ENCODE measurements around the gene CPT1B. TPM values are rescaled to one million over a fixed set of nuclear protein-coding genes. Genes with fewer than 3 reads are reported as not detected.

The CPT1B gene
- total and polyA plus RNA-seq, 7 donors, result 1.4 to 22.6 (median 5.0) TPM

DNA sequence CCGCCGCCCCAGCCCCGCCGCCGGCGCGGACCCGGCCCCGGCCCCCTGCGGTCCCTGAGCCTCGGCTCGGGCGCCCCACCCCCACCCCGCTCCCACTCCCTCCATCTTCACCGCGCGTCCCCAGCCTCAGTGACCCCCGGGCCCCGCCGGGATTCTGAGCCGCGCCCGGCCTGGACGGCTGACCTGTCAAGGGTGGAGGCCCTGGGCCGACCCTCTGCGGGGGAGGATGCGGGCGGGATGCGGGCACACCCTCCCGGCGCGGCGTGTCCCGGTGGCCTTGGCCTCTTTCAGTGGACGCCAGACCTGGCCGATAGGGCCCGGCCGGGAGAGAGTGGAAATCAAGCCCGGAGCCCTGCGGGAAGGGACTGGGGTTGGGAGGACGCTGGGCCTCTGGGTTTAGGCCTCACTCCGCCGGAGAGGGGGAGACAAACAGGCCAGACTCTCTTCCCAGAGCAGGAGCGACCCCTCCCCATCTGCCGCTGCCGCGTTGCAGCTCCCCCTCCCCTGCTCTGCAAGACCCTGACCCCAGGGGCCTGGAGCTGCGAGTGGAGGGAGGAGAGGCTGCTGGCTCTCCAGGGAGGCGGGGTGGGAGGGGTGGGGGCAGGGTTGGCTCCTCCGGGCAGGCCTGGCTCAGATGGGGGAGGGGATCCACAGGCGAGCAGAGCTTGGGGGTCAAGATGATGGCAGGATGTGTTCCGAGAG, 22.9 kb upstream of the CPT1B start:
- peak overlapping the region in 3 of 4 donors; percentile 34 to 49 (median 46) for H3K4me3 ChIP-seq
- peaks cover 26 to 89% (median 78%) of the 10 kb centered on the region in 3 donors for H3K27me3 ChIP-seq
- 9 to 10% methylated on average over 52 of the region's 52 CpGs for WGBS, 2 donors
- no peaks in the 10 kb centered on the region for H3K36me3 ChIP-seq
- no peak overlapping the region for H3K27ac ChIP-seq
- no peak for DNase-seq
- no peaks in the 10 kb centered on the region for H3K9me3 ChIP-seq
- peaks cover 0 to 16% (median 13%) of the 10 kb centered on the region in 4 donors for H3K4me1 ChIP-seq
- intact Hi-C loops (cut with DNase I), result no loop called here
- TF ChIP-seq, protein P1, sequence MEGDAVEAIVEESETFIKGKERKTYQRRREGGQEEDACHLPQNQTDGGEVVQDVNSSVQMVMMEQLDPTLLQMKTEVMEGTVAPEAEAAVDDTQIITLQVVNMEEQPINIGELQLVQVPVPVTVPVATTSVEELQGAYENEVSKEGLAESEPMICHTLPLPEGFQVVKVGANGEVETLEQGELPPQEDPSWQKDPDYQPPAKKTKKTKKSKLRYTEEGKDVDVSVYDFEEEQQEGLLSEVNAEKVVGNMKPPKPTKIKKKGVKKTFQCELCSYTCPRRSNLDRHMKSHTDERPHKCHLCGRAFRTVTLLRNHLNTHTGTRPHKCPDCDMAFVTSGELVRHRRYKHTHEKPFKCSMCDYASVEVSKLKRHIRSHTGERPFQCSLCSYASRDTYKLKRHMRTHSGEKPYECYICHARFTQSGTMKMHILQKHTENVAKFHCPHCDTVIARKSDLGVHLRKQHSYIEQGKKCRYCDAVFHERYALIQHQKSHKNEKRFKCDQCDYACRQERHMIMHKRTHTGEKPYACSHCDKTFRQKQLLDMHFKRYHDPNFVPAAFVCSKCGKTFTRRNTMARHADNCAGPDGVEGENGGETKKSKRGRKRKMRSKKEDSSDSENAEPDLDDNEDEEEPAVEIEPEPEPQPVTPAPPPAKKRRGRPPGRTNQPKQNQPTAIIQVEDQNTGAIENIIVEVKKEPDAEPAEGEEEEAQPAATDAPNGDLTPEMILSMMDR (IDR thresholded peaks at IDR 0.05), result no peak
- TF ChIP-seq POLR2AphosphoS5 (IDR thresholded peaks at IDR 0.05) (no peak), POLR2A (IDR thresholded peaks at IDR 0.05) (no peak), EP300 (IDR thresholded peaks at IDR 0.05) (no peak)

DNA sequence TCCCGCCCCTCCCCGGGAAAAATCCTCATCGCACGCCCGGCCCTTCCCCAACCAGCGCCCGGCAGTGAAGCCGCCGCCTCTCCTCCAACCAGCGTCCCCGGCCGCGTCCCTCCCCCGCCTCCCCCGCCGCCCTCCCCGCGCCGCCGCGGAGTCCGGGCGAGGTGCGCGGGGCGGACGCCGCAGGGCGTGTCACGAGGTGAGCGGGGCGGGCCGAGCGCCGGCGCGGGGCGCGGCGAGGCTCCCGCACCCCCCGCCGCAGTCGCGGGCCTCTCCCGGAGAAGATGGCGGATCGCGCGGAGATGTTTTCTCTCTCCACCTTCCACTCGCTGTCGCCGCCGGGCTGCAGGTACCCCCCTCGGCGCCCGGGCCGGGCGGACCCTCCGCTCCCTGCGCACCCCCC, 22.3 kb upstream of the CPT1B start, which contains the start of gene MAPK8IP2:
Gene MAPK8IP2 (plus strand): TSS at position 256 of the 400 bp plus-strand sequence. CDS start 26 bp downstream, at position 282.
- Histone ChIP-seq H3K4me1 (peaks cover 0 to 16% (median 13%) of the 10 kb centered on the region in 4 donors), H3K4me3 (peak within 1 kb of the TSS in 3 of 4 donors; percentile 34 to 49 (median 46)), H3K27ac (no peak within 1 kb of the TSS), H3K9me3 (no peaks in the 10 kb centered on the region), H3K27me3 (peaks cover 26 to 83% (median 73%) of the 10 kb centered on the region in 3 donors), H3K36me3 (no peaks in the 10 kb centered on the region)
- 1% methylated on average over 61 of the region's 61 CpGs for WGBS, 2 donors
- DNase-seq, result no peak
- TF ChIP-seq POLR2AphosphoS5 (IDR thresholded peaks at IDR 0.05) (no peak), POLR2A (IDR thresholded peaks at IDR 0.05) (no peak), EP300 (IDR thresholded peaks at IDR 0.05) (no peak)
- TF ChIP-seq, protein P1 (IDR thresholded peaks at IDR 0.05), result no peak
- intact Hi-C loops (cut with DNase I), result no loop called here

DNA sequence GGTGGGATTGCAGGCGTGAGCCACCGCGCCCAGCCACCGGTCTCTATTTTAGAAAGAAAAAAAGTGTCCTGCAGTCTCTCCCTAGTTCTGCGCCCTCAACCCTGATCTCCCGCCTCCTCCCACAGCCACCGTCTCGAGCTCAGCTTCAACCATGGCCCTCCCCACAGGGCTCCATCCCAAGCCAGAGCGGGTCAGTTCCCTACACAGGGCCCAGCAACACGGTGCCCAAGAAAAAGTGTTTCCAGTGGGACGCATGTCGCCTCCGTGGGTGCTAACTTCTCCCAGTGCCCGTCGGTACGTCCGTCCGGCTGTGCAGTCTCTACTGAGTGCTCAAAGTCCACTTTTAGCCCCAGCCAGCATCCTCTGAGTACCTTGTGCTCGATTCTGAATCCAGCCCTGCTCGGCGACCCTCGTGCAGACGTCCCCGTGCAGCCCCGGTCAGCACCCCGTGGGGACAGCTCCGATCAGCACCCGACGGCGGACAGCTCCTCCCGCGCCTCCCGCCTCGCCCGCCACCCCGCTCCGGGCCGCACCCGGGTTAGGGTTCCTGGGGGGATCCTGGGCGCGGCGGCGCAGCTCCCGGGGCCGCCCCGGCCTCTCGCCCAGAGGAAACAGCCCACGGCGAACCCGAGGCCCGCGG, 21.7 kb upstream of the CPT1B start:
- H3K27ac ChIP-seq, result no peak overlapping the region
- no peaks in the 10 kb centered on the region for H3K9me3 ChIP-seq
- intact Hi-C loops (cut with DNase I), result no loop called here
- H3K4me1 ChIP-seq, result peaks cover 0 to 16% (median 13%) of the 10 kb centered on the region in 4 donors
- DNase-seq, result peak; percentile 72
- TF ChIP-seq POLR2AphosphoS5 (IDR thresholded peaks at IDR 0.05), result no peak
- peak overlapping the region in 3 of 4 donors; percentile 34 to 49 (median 46) for H3K4me3 ChIP-seq
- H3K36me3 ChIP-seq, result no peaks in the 10 kb centered on the region
- peaks cover 25 to 77% (median 67%) of the 10 kb centered on the region in 3 donors for H3K27me3 ChIP-seq
- WGBS, 2 donors, result 15 to 17% methylated on average over 52 of the region's 52 CpGs

- Histone ChIP-seq H3K27me3 (peaks cover 13 to 49% (median 40%) of the 10 kb centered on the region in 3 donors), H3K36me3 (no peaks in the 10 kb centered on the region), H3K4me3 (no peak overlapping the region), H3K27ac (no peak overlapping the region), H3K9me3 (no peaks in the 10 kb centered on the region), H3K4me1 (peaks cover 0 to 16% (median 13%) of the 10 kb centered on the region in 4 donors)
- no peak for DNase-seq
- WGBS, 2 donors, result 90 to 93% methylated on average over 5 of the region's 5 CpGs
- intact Hi-C loops (cut with DNase I), result no loop called here
- TF ChIP-seq POLR2A (IDR thresholded peaks at IDR 0.05) (no peak), EP300 (IDR thresholded peaks at IDR 0.05) (no peak), POLR2AphosphoS5 (IDR thresholded peaks at IDR 0.05) (no peak)
- TF ChIP-seq, protein P1 (IDR thresholded peaks at IDR 0.05), result no peak
Measured at GRCh38 chr22:50597097-50597496, 18.9 kb upstream of the CPT1B start.

GRCh38 chr22:50595189-50595588, 17.0 kb upstream of the CPT1B start:
- no peaks in the 10 kb centered on the region for H3K36me3 ChIP-seq
- H3K27ac ChIP-seq, result no peak overlapping the region
- intact Hi-C loops (cut with DNase I), result no loop called here
- H3K4me1 ChIP-seq, result peaks cover 0 to 5% (median 4%) of the 10 kb centered on the region in 4 donors
- no peak for DNase-seq
- H3K27me3 ChIP-seq, result peaks cover 5 to 30% (median 21%) of the 10 kb centered on the region in 3 donors
- H3K4me3 ChIP-seq, result no peak overlapping the region
- TF ChIP-seq POLR2A (IDR thresholded peaks at IDR 0.05) (no peak), EP300 (IDR thresholded peaks at IDR 0.05) (no peak), POLR2AphosphoS5 (IDR thresholded peaks at IDR 0.05) (no peak)
- TF ChIP-seq, protein P1 (IDR thresholded peaks at IDR 0.05), result no peak
- no peaks in the 10 kb centered on the region for H3K9me3 ChIP-seq
- 87 to 88% methylated on average over 3 of the region's 3 CpGs for WGBS, 2 donors

Data from sigmoid colon (tissue), 7 donors.